Tongue (tissue), 2 donors: ENCODE data around the gene KIAA1958. TPM values are rescaled to one million over a fixed set of nuclear protein-coding genes. Genes with fewer than 3 reads are reported as not detected.
"Not testable (repeated sequence)": the region's sequence is repeated elsewhere in the genome, so short reads cannot be mapped to it uniquely, and the experiment has no call there.

Experiments
- DNase-seq: peaks from one replicate; pipeline ENCODE4 v3.0.0-alpha.2; 2015
- total RNA-seq: library from RNA; depleted of rRNA; stranded (reverse); fragments of >200 nt; gene quantifications from one replicate; pipeline ENCODE4 v1.2.3, GENCODE V29; 2014

The KIAA1958 gene
- total RNA-seq, 1 donor from 2014 or later, result 5.8 TPM

DNA sequence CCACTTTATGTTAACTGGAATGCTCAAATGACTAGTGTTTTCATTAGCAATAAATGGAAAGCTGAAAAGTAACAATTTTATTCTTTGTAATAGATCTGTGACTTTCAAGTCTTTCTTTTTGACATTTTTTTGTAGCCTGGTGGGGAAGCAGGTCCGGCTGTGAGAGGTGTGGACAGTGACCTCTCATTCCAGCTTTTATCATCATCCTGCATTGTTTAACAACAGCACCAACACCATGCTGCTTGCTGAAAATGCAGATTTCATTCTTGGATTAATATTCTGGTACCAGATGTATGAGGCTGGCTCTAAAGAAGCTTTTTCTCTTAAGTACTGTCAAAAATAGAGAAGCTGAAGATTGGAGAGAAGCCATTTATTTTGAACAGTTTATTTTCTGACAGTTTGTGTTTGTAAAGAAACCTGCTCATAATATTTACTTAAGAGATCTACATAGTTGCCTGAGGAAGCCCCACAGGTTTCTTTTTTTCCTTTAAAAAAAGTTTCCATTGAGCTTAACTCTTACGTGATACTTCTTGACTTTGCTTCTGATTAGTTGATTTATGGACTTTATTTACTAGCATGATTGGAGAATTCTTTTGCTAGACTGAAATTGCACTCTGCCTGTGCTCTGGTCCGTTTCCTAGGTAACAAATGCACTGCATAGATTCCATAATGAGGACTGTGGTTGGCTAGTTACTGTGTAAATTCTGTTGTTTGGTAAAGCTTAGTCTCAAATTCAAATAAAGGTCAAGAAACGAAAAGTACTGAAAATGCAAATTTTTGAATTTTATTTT, 3.4 kb downstream of the KIAA1958 start:
- DNase-seq, result peak; percentile 21

DNA sequence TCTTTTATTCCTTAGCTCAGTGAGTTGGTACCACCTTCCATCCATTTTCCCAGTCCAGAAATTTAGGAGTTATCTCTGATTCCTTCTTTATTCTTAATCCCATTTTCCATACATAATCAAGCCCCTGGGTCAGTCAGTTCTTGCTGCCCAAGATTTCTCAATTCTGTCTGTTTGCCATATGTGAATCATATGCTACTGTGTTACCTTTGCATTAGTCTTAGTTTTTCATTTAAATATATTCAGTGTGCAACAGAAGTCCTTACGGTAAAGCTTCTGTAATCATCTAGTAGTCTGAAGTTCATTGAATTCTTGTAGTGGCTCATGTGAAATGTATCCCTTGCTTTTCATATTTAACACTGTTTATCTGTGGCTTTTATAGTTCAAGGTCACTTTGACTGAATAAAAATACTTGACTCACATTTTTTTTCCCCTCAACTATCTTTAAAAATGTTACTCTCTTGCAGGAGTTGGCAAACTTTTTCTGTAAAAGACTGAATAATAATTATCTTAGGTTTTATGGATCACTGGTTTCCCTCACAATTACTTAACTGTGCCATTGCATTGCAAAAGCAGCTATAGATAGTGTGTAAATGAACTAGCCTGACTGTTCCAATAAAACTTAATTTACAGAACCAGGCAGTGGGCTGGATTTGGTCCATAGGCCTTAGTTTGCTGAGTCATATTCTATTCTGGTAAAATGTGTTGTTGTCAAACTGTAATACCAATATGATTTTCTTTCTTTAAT, 6.9 kb downstream of the KIAA1958 start:
- DNase-seq, result no peak

DNA sequence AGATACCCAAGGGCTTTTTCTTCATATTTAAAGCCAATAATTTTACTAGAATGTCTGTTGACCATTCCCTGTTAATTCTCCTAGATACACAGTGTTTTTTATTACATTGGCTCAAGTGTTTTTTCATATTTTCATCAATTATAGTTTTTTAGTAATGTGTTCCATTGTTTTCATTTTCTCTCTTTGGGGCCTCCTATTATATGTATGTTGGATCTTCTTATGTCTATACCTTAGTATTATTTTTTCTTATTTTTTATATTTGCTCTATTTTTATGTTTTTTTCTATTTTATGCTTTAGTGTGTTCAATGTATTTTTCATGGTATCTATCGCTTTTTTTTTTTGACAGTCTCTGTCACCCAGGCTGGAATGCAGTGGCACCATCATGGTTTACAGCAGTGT, 7.5 kb downstream of the KIAA1958 start:
- DNase-seq, result no peak

DNA sequence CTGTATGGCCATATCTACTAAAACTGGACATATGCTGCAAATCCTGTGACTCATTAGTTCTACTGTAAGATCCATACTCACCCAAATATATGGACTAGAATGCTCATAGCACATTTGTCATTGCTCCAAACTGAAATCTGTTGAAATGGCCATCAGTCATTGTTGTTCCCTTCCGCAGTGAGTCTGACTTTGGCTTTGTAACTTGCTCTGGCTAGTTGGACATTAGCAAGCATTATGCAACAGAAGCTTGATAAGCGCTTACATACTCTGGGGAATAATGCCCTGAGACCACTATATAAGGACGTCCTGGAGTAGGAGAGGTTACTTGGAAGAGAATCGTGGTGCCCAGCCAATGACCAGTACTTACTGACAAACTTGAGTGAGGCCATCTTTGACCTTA, 9.0 kb downstream of the KIAA1958 start:
- DNase-seq, result no peak

DNA sequence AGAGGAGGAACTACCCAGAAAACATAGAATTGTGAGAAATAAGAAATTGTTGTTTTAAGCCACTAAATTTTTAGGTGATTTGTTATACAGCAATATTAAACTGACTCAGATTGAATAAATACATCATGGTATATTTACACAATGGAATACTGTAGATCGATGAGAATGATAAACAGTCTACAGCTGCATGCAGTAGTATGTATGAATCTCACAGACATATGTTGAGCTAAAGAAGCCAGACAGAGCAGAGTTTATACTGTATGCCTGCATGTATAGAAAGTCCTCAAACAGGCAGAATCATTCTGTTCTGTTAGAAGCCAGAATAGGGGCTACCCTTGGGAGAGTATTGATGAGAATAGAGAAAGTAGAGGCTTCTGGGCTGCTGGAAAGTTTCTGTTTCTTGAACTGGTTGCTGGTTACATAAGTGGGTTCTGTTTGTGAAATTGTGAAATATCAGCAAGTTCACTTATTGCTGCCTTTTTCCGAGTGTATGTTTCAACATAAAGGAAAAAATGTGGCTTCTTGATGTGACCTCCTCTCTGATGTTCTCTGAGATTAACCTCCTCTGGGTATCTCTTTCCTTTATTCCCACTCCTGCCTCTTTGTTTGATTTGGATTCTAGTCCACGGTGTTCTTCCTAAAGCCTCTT, 9.6 kb downstream of the KIAA1958 start:
- no peak for DNase-seq

DNA sequence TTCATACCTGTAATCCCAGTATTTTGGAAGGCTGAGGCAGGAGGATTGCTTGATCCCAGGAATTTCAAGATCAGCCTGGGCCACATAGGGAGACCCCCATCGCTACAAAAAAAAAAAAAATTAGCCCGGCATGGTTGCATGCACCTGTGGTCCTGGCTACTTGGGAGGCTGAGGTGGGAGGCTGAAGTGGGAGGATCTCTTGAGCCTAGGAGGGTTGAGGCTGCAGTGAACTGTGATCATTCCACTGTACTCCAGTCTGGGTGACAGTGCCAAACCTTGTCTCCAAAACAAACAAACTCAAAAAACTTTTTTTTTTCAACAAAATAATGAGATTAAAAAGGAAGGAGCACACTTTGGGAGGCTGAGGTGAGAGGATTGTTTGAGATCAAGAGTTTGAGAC, 14.2 kb downstream of the KIAA1958 start:
- no peak for DNase-seq

DNA sequence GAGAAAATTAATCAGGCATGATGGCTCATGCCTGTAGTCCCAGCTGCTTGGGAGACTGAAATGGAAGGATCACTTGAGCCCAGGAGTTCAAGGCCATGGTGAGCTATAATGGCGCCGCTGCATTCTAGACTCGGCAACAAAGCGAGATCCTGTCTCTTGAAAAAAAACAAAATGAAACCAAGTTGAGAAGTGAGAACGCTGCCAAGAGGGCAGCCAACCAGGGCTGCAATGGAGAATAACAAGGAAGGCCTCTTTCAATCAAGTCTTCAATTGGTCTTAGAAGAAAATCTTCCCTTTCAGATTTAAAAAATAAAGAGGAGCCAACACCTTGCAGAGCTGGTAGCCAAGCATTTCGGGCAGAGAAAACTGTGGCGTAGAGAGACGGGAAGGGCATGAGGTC, 14.7 kb downstream of the KIAA1958 start:
- DNase-seq, result no peak

DNA sequence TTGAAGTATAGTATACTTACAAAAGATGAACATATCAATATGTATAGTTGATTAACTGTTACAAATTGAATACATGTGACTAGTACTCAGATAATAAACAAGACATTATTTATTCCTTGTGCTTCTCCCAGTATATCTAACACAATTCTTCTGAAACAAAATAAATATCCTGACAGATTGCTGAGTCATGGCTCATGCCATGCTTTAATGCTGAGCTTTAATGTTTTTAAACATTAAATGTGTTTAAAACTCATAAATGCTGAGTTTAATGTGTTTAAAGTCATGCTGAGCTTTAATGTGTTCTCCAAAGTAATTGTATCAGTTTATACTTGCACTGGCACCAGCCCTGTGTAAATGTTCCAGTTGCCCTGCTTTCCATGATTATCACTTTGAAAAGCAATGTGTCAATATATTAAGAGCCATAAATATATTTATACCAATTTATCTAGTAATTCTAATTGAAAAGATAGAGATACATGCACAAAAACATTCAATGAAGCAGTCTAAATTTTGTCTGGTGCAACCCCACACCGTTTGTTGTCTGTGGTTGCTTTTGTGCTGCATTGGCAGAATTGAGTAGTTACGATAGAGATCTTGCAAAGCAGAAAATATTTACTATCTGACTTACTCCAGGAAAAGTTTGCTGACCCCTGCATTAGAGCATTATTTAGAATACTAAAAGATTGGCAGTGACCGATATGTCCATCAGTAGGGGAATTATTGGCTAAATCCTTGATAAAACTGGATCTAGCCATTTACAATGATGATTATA, 15.7 kb downstream of the KIAA1958 start:
- no peak for DNase-seq

DNA sequence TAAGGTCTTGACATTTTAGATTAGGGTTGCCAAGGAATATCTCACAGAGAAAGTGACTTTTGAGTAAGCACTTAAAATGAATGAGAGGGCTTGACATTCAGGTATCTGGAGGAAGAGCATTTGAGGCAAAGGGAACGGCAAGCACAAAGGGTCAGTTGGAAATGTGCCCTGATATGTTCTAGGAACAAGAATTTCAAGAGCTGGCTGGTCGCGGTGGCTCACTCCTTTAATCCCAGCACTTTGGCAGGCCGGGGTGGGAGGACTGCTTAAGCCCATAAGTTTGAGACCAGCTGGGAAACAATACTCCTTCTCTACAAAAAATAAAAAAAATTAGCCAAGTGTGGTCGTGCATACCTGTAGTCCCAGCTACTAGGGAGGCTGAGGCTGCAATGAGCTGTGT, 16.5 kb downstream of the KIAA1958 start:
- peak; percentile 16 for DNase-seq

DNA sequence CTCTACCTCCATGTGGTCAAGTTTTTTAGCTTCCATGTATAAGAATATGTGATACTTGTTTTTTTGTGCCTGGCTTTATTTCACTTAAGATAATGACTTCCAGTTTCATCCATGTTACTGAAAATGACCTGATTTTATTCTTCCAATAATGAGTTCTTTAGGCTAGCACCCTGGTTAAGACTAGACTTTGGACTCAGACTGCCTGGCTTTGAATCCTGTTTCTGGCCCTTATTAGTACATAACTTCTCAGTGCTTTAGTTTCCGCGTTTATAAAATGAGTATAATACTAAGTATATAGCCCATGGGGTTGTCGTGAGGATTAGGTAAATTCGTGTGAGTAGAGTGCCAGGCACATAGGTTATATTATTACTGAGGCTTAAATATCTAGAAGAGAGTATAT, 18.5 kb downstream of the KIAA1958 start:
- no peak for DNase-seq

DNA sequence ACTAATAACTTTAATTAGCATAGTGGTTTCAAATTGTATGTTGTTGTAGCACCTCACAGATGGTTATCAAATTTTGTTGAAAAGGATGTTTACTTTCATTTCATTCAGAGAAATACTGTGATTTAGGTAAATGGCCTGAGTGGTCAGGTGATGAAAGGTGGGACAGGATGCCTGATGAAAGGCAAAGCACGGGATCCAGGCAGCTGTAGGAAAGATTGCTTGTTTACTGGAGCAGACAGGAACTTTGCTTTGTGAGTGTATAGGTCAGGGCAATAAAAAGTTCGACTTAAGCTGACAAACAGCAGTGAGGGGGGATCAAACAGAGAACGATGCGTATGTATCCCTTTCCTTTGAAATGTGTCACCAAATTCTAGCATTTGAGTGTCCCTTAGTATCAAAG, 19.0 kb downstream of the KIAA1958 start:
- DNase-seq, result no peak

DNA sequence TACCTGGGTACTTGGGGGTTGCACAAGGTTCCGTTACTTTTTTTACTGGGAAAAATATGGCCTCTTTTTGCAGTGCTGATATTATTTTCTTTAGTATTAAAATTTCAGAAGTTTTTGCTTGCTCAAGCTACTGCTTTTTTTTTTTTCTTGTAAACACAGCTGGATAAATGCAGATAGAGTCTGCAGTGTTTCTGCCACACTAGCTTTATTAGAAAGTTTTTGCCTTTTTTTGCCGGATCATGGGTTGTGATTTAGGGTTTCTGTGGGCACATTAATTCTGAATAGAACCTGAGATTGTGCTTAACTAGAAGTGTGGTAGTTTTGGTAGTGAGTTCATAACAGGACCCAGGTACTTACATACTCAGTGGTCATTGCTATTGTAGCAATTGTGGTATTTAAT, 19.9 kb downstream of the KIAA1958 start:
- no peak for DNase-seq

DNA sequence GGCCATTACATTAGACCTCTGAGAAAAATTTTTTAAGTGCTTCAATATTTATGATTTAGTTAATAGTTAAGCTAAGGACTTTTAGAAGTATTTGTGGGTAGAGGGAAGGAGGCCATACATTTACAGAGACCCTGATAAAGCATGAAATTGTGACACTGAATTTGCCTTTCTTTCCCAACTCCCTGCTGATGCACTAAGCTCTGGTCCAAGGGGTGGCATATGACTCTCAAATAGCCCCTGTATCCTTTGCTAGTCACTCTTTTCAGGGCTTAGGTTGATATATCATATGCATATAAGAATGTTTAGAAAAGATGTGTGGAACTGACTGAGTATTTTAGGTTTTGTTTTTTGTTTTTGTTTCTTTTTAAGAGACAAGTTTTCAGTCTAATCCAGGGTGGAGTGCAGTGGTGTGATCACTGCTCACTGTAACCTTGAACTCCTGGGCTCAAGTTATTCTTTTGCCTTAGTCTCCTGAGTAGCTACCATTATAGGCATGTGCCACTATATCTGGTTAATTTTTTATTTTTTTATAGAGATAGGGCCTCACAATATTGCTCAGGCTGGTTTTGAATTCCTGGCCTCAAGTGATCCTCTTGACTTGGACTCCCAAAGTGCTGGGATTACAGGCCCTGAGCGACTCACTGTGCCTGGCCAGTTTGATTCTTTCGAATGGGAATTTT, 20.5 kb downstream of the KIAA1958 start:
- no peak for DNase-seq

DNA sequence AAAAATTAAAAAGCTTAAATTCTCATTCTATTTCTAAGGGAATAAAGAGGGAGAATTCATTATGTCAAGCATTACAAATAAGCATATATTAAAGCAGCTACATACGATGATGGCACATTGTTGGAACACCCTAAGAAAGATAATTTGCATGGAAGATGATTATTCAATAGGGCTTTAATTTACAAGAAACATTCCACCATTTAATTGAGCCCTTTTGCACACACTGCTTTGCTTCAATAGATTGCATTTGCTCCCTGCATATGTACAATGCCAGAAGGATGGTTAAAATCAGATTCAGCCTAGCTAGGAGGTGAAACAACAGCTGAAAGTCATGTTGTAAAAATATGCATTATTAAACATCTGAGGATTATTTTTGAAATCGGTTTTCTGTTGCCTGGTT, 21.8 kb downstream of the KIAA1958 start:
- no peak for DNase-seq

DNA sequence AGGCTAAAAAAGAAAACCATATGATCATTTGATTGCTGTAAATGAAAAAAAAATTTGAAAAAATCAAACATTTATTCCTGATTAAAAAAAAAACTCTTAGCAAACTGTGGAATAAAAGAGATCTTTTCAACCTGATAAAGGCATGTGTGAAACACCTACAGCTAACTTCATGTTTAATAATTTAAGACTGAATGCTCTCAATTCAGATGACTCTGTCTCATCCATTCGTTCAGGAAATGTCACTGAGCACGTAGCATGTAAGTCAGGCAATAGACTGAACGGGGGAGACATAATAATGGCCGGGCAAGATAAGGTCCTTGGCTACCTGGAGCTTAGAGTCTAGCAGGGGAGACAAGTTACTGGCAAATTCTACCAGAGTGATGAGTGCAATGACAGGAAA, 25.8 kb downstream of the KIAA1958 start:
- DNase-seq, result not testable (repeated sequence)

DNA sequence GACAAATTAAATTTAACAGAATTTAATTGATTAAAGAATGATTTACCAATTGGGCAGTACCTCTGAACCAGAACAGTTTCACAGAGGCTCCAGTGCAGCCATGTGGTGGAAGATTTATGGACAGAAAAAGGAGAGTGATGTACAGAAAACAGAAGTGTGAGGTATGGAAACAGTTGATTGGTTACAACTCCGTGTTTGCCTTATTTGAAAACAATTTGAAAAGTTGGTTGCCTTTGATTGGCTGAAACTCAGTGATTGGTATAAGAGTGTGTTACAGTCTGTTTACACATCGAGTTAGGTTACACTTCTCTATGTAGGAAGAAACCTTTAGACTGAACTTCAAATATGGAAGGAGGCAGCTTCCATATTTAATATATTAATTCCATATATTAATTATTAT, 30.1 kb downstream of the KIAA1958 start:
- DNase-seq, result no peak

DNA sequence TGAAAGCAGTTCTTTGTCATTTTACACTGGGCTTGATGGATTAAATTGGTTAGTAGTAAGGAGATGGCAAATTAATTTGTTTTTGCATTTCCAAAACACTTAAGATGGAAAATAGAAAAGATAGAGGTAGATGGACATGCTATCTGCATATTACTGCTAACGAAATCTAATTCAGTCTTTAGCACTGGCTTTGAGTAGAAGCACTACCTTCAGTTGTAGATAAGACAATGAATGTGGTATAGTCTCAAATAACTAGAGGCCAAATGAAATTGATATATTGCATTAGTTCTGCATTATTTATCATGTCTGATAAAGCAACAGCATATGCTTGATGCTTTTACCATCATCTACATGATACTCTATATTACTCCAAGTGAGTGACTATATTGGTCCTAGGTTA, 33.4 kb downstream of the KIAA1958 start:
- DNase-seq, result no peak

DNA sequence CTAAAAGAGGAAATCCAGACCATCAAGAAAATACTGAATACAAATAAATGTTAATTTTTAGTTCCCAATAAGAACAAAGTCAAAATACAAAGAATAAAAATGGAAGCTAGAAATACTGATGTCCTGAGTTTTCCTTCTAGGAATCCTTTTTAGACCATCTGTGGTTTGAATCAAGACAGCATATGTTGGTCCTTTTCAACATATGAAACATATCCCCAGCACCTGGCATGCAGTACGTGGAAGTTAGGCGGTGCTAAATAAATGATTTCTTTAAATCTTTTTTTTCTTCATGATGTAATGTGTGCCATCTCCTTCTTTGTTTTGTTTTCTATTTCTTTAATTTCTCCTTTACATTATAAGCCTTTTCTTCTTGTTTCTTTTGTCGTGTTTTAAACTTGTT, 34.0 kb downstream of the KIAA1958 start:
- peak; percentile 53 for DNase-seq

DNA sequence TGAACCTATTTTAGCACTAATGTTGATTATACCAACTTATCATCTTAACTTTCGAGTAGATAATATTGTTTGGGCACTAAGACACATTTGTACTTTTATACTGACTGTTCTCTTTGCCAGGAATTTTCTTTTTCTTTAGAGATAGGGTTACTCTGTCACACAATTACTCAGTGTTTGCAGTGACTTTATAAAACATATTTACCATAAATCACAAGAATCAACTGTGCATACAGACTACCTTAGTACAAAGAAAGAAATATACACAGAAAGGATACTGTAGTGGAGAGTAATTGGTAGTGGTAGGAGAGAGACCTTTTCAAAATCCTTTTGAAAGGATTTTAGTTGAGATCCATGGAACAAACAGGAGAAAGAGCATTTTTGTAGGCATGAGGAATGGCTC, 40.3 kb downstream of the KIAA1958 start:
- DNase-seq, result no peak

DNA sequence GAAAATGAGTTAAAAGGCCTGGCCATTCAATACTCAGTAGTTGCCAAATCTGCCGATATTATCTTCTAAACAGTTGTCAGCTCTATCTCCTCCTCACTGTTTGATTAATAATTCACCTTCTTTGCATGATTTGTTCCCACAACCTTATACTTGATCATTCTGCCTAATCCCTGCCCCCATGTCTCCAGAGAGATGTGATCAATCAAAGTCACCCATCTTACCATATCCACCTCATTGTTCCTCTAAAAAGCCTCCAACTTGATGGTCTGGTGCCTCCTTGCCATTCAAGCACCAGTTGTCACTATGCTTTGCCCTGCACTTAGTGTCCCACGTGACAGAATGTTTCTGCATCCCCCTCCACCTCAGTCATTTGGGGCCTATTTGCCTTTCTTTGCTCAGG, 41.3 kb downstream of the KIAA1958 start:
- no peak for DNase-seq

DNA sequence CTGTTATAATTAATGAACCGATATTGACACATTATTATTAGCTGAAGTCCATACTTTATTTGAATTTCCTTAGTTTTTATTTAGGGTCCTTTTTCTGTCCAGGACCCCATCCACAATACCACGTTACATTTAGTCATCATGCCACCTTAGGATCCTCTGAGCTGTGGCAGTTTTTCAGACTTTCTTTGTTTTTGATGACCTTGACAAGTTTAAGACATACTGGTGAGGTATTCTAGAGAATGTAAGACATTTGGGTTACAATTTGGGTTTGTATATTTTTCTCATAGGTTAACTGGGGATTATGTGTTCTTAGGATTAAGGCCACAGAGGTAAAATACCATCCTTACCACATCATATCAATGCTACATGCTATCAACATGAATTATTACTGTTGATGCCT, 42.7 kb downstream of the KIAA1958 start:
- DNase-seq, result no peak

DNA sequence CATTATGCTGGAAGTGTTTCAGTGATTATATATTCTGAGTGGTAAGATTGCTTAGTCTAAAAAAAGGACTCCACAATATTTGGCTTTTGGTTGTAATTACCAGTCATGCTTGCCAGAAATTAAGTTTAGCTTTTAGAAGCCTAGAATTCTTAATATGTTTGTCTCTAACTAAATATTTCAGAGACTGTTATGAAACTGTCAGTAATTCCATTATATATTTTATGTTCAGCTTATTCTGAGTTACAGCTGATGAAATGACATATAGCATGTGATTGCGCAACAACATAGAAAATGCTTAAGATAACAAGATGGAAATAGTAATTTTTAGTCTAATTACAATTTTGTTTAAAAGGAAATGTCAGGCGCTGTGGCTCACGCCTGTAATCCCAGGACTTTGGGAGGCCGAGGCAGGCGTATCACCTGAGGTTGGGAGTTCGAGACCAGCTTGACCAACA, 44.2 kb downstream of the KIAA1958 start:
- no peak for DNase-seq
